H1 (cell line): ENCODE data around the gene PPP2R3A. TPM values are rescaled to one million over a fixed set of nuclear protein-coding genes. Genes with fewer than 3 reads are reported as not detected.

Experiments used
- HDAC6 ChIP-seq: IDR thresholded peaks from one replicate; pipeline ENCODE4 v1.7.1; 2012; ENCODE audit warnings: low read depth, mild to moderate bottlenecking, inconsistent platforms, low read length, moderate library complexity
- PHF8 ChIP-seq: fragments of 200-600 bp; sonication (generic); conservative IDR thresholded peaks from 2 replicates; pipeline ENCODE4 v1.7.1; 2012; ENCODE audit warnings: low read depth, mild to moderate bottlenecking, inconsistent platforms, low read length, moderate library complexity
- SAP30 ChIP-seq: fragments of 300-600 bp; sonication (generic); IDR thresholded peaks from 2 replicates; pipeline ENCODE4 v1.7.1; 2012; ENCODE audit warnings: low read length, moderate library complexity, mild to moderate bottlenecking, inconsistent platforms; ENCODE audit not compliant: insufficient read depth, insufficient replicate concordance
- polyA plus RNA-seq, 7 experiments: library from polyadenylated mRNA; depleted of rRNA in 3 of 7; stranded (reverse) in 5 of 7; unstranded in 2 of 7; fragments of >200 nt in 5 of 7; fragments of 200-250 nt in 2 of 7; gene quantifications; 1 replicate in 5 of 7; 2 replicates in 1 of 7; 4 replicates in 1 of 7; pipeline versions ENCODE4 v1.2.1 to v1.2.3, GENCODE V29; 2011 to 2013; ENCODE audit warnings: missing spikeins in 2 of 7, mixed read lengths in 2 of 7
- total RNA-seq: library from RNA; stranded (reverse); fragmentation: NEBNext Ultra II Directional; extraction: Animal tissue kit (Norgen Biotek cat#: 25700); gene quantifications from 2 replicates; pipeline ENCODE4 v1.2.1, GENCODE V29; 2021
- TF ChIP-seq, protein P1 (sequence below), 3 experiments: IDR thresholded peaks; 1 replicate in 2 of 3; 2 replicates in 1 of 3; pipeline versions ENCODE4 v1.5.1 to v1.6.1; 2011; ENCODE audit warnings: low read length in 3 of 3, mild to moderate bottlenecking in 3 of 3, inconsistent platforms in 2 of 3, low read depth in 1 of 3, moderate library complexity in 1 of 3; ENCODE audit not compliant: insufficient read depth in 1 of 3; ENCODE audit errors: control extremely low read depth in 1 of 3

PPP2R3A gene
- total and polyA plus RNA-seq, 2 of the 8 experiments (the other 6 are each of a cell fraction or from before 2014, with no cell fraction given) = 4.1 to 15.2 TPM

- TF ChIP-seq, protein P1, sequence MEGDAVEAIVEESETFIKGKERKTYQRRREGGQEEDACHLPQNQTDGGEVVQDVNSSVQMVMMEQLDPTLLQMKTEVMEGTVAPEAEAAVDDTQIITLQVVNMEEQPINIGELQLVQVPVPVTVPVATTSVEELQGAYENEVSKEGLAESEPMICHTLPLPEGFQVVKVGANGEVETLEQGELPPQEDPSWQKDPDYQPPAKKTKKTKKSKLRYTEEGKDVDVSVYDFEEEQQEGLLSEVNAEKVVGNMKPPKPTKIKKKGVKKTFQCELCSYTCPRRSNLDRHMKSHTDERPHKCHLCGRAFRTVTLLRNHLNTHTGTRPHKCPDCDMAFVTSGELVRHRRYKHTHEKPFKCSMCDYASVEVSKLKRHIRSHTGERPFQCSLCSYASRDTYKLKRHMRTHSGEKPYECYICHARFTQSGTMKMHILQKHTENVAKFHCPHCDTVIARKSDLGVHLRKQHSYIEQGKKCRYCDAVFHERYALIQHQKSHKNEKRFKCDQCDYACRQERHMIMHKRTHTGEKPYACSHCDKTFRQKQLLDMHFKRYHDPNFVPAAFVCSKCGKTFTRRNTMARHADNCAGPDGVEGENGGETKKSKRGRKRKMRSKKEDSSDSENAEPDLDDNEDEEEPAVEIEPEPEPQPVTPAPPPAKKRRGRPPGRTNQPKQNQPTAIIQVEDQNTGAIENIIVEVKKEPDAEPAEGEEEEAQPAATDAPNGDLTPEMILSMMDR (IDR thresholded peaks at IDR 0.05; ENCODE audit: control extremely low read depth in 1 of 3, insufficient read depth in 1 of 3, low read depth in 1 of 3, low read length in 3 of 3) = no peak
- no peak for TF ChIP-seq SAP30
- no peak for TF ChIP-seq PHF8
- TF ChIP-seq HDAC6 = no peak
Observed at GRCh38 chr3:136136454-136136853, 170.9 kb downstream of the PPP2R3A start (continued).
